H1 (cell line): ENCODE data around the gene LRP1-AS. TPM values are rescaled to one million over a fixed set of nuclear protein-coding genes. Genes with fewer than 3 reads are reported as not detected.

Experiments
- BRCA1 ChIP-seq: IDR thresholded peaks from 2 replicates; pipeline ENCODE4 v1.6.1; 2012; ENCODE audit warnings: low read depth, low read length, improper control_type of control experiment
- EGR1 ChIP-seq: IDR thresholded peaks from 2 replicates; pipeline ENCODE4 v1.6.1; 2011; ENCODE audit warnings: low read depth, low read length, borderline replicate concordance
- HDAC6 ChIP-seq: IDR thresholded peaks from one replicate; pipeline ENCODE4 v1.7.1; 2012; ENCODE audit warnings: low read depth, mild to moderate bottlenecking, inconsistent platforms, low read length, moderate library complexity
- KDM1A ChIP-seq: fragments of 200-600, 300-600 bp; sonication (generic); IDR thresholded peaks from 2 replicates; pipeline ENCODE4 v1.7.1; 2016; ENCODE audit warnings: mild to moderate bottlenecking, low read length, borderline replicate concordance
- SIX5 ChIP-seq: IDR thresholded peaks from 2 replicates; pipeline ENCODE4 v1.6.1; 2011; ENCODE audit warnings: mild to moderate bottlenecking, low read depth, low read length
- SUZ12 ChIP-seq: fragments of 200-600 bp; sonication (generic); IDR thresholded peaks from 2 replicates; pipeline ENCODE4 v1.6.1; 2012; ENCODE audit warnings: mild to moderate bottlenecking, inconsistent platforms, low read length, moderate library complexity, mixed read lengths
- polyA plus RNA-seq, 7 experiments: library from polyadenylated mRNA; depleted of rRNA in 3 of 7; stranded (reverse) in 5 of 7; unstranded in 2 of 7; fragments of >200 nt in 5 of 7; fragments of 200-250 nt in 2 of 7; gene quantifications; 1 replicate in 5 of 7; 2 replicates in 1 of 7; 4 replicates in 1 of 7; pipeline versions ENCODE4 v1.2.1 to v1.2.3, GENCODE V29; 2011 to 2013; ENCODE audit warnings: missing spikeins in 2 of 7, mixed read lengths in 2 of 7
- total RNA-seq: library from RNA; stranded (reverse); fragmentation: NEBNext Ultra II Directional; extraction: Animal tissue kit (Norgen Biotek cat#: 25700); gene quantifications from 2 replicates; pipeline ENCODE4 v1.2.1, GENCODE V29; 2021

The LRP1-AS gene
- total and polyA plus RNA-seq, 2 of the 8 experiments (the other 6 are each of a cell fraction or from before 2014, with no cell fraction given) = not detected

DNA sequence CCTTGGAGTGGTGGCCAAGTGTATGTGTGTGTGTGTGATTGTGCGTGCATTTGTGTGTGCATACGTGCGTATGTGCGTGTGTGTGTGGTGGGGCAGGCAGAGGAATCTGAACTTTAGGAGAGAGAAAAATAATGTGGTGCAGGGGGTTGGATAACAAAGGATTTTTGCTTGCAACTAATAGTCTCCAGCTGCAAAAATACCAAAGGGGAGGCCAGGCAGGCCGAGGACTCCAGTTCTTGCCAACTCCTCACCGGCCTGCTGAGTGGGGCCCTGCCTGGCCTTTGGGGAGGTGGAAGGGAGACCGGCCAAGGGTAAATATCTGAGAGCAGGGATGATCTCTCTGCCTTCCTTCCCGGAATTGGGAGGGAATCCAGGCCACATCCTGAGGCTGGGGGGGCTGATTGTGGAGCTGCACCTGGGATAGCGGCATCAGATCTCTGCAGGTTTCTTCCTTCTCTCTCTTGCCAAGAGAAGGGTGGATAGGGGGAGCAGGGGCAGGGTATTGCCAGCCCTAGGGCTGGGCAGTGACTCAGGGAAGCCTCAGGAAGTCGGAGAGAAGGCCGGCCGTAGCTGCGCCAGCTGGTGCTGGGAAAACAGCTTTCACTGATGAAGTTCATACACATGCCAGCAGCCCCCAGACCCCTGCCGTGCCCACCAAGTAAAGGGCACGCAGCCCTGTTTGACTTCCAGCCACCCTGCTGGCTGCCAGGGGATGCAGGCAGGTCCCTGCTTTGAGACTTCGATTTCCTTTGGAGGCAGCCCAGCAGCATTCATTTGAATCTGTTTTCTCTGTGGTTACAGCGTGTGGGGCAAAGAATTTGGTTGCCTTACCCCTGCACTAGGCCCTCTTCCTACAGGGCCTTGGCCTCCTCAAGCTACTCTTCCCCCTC, 4.6 kb upstream of the LRP1-AS start (continued):
- TF ChIP-seq KDM1A (no peak), BRCA1 (no peak), HDAC6 (no peak), SIX5 (no peak), EGR1 (no peak), SUZ12 (no peak)
